ENCODE data around the gene ANO3. TPM values are rescaled to one million over a fixed set of nuclear protein-coding genes. Genes with fewer than 3 reads are reported as not detected.

Gene ANO3
- total and polyA plus RNA-seq, 2 of the 4 experiments (the other 2 are of a cell fraction) = 0.02 to 0.18 TPM

DNA sequence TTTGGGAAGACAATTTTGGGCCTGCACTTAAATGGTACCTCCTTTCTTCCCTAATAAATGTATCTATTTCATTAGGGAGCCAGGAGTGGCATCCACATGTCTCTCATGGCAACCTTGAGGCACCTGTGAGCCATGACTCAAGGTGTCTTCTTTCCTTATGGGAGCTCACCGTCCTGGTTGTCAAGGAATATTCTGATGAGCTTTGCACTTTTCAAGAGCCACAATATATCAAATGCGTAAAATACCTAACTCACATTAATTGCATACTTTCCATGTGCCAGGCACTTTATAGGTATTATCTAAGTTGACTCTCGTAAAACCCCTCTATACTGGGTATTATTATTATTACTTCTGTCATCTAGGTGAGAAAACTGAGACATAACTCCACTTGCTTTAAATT, 207.6 kb downstream of the ANO3 start:
- BruUV-seq (replicated peaks) = no TSS peak
- CTCF ChIA-PET = interaction anchor here (1.4 kb wide), 1 partner anchor 12 kb away, joined by 4 read pairs; no protein-coding TSS in a partner anchor
- no peak overlapping the region for H3K14ac ChIP-seq (replicated peaks; ENCODE audit: low read depth, low read length)
- H3K9me1 ChIP-seq (ENCODE audit: insufficient read depth, low read length) = no peaks in the 10 kb centered on the region
- H3K18ac ChIP-seq (ENCODE audit: low read depth, low read length) = no peak overlapping the region
- H3K4me3 ChIP-seq (ENCODE audit: insufficient read depth, low read depth, low read length) = no peak overlapping the region
- no peak overlapping the region for H3K27ac ChIP-seq (ENCODE audit: insufficient read depth, low read length)
- H2AK9ac ChIP-seq (replicated peaks; ENCODE audit: low read depth, low read length, poor library complexity) = no peak overlapping the region
- no peaks in the 10 kb centered on the region for H3K4me1 ChIP-seq (ENCODE audit: control insufficient read depth, insufficient read depth, low read length)
- DNase-seq (no peak), ATAC-seq (ENCODE audit: low read depth) (no peak)
- dilution Hi-C loops (cut with HindIII; ENCODE audit: low sequenced_read_pairs, unreplicated experiment) (no loop called here), intact Hi-C loops (cut with micrococcal nuclease) (no loop called here), in situ Hi-C loops (cut with MboI; ENCODE audit: low sequenced_read_pairs) (no loop called here)
- H3K9me3 ChIP-seq (ENCODE audit: control insufficient read depth, insufficient read depth, low read length) = no peaks in the 10 kb centered on the region
- POLR2A ChIA-PET (ENCODE audit: unreplicated experiment) = no interaction called here
- H2BK5ac ChIP-seq (ENCODE audit: low read depth, low read length, poor library complexity, severe bottlenecking) = no peak overlapping the region
- H2BK15ac ChIP-seq (ENCODE audit: low read depth, low read length) = no peak overlapping the region
- TF ChIP-seq MXI1 (IDR thresholded peaks at IDR 0.05; ENCODE audit: borderline replicate concordance, low read depth, low read length) (no peak), MAFK (IDR thresholded peaks at IDR 0.05; ENCODE audit: low read depth, low read length) (peak; percentile 55; the same call in 1 of the 2 replicates)
- no peak overlapping the region for H2BK120ac ChIP-seq (ENCODE audit: low read depth, low read length)
- H3K9ac ChIP-seq (ENCODE audit: low read depth, low read length) = no peak overlapping the region
- H2AK5ac ChIP-seq (ENCODE audit: low read depth, low read length) = no peak overlapping the region
- no peak overlapping the region for H4K5ac ChIP-seq (ENCODE audit: low read depth, low read length)
- no CpG with 5 or more reads among the region's 3 CpGs for WGBS, 2 experiments (ENCODE audit: extremely low coverage in 2 of 2, insufficient read length in 1 of 2)
- H2AFZ ChIP-seq (replicated peaks; ENCODE audit: low read length, poor library complexity) = no peak overlapping the region
- H3K56ac ChIP-seq (ENCODE audit: extremely low read depth, insufficient read depth, low read length) = no peak overlapping the region
- no peak overlapping the region for H2BK20ac ChIP-seq (ENCODE audit: low read depth, low read length)
- no peaks in the 10 kb centered on the region for H3K79me1 ChIP-seq (ENCODE audit: low read depth in 1 of 2, low read length in 2 of 2)
- H4K91ac ChIP-seq (ENCODE audit: insufficient read depth, low read depth, low read length) = no peak overlapping the region
- no peaks in the 10 kb centered on the region for H3K27me3 ChIP-seq (ENCODE audit: control insufficient read depth, insufficient read depth, low read length)
- no peak overlapping the region for H3K4ac ChIP-seq (ENCODE audit: low read depth, low read length)
- H3K4me2 ChIP-seq (ENCODE audit: low read depth, low read length) = no peak overlapping the region
- no peaks in the 10 kb centered on the region for H3K36me3 ChIP-seq (ENCODE audit: control insufficient read depth, insufficient read depth, low read length)
- no peak overlapping the region for H4K8ac ChIP-seq (ENCODE audit: low read depth in 2 of 2, low read length in 2 of 2)
- no peaks in the 10 kb centered on the region for H4K20me1 ChIP-seq (ENCODE audit: insufficient read depth, low read length)
- no peak overlapping the region for H3K23ac ChIP-seq (ENCODE audit: low read depth, low read length)
